Measurements from ENCODE around the gene C17orf50.

C17orf50 gene

DNA sequence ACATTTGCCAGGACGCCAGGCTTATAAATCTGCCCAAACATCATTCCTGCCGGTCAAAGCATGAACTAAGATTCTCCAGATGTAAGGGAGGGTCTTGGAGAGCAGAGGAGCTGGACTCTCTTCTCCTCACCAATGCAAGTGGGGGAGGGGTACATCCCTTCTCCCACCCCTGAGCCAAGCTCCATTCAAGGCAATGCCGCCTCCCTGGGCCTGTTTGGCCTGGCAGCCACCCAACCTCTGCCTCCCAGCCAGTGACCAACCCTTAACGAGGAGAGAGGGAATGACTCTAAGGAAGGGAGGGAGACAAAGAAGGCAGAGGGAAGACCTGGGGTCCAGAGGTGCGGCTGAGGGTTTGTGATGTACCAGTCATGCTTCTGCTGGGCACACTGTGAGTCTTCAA is 13.8 kb downstream of the C17orf50 start:
- TF ChIP-seq, protein P1, sequence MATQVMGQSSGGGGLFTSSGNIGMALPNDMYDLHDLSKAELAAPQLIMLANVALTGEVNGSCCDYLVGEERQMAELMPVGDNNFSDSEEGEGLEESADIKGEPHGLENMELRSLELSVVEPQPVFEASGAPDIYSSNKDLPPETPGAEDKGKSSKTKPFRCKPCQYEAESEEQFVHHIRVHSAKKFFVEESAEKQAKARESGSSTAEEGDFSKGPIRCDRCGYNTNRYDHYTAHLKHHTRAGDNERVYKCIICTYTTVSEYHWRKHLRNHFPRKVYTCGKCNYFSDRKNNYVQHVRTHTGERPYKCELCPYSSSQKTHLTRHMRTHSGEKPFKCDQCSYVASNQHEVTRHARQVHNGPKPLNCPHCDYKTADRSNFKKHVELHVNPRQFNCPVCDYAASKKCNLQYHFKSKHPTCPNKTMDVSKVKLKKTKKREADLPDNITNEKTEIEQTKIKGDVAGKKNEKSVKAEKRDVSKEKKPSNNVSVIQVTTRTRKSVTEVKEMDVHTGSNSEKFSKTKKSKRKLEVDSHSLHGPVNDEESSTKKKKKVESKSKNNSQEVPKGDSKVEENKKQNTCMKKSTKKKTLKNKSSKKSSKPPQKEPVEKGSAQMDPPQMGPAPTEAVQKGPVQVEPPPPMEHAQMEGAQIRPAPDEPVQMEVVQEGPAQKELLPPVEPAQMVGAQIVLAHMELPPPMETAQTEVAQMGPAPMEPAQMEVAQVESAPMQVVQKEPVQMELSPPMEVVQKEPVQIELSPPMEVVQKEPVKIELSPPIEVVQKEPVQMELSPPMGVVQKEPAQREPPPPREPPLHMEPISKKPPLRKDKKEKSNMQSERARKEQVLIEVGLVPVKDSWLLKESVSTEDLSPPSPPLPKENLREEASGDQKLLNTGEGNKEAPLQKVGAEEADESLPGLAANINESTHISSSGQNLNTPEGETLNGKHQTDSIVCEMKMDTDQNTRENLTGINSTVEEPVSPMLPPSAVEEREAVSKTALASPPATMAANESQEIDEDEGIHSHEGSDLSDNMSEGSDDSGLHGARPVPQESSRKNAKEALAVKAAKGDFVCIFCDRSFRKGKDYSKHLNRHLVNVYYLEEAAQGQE (IDR thresholded peaks at IDR 0.05; ENCODE audit: insufficient read depth in 1 of 2, low read depth in 2 of 2, low read length in 2 of 2): no peak
- no peak for TF ChIP-seq POLR2AphosphoS5 (IDR thresholded peaks at IDR 0.05; ENCODE audit: low read depth, low read length)
- TF ChIP-seq TAF1 (IDR thresholded peaks at IDR 0.05; ENCODE audit: borderline replicate concordance, insufficient read depth, low read length): no peak; the same call in 1 of the 2 replicates
- no peak for TF ChIP-seq SIN3A (IDR thresholded peaks at IDR 0.05; ENCODE audit: borderline replicate concordance, insufficient read depth, low read length)
- TF ChIP-seq FOXP2 (optimal IDR thresholded peaks at IDR 0.05; ENCODE audit: borderline replicate concordance, extremely low read depth, extremely low read length, insufficient read depth): no peak

DNA sequence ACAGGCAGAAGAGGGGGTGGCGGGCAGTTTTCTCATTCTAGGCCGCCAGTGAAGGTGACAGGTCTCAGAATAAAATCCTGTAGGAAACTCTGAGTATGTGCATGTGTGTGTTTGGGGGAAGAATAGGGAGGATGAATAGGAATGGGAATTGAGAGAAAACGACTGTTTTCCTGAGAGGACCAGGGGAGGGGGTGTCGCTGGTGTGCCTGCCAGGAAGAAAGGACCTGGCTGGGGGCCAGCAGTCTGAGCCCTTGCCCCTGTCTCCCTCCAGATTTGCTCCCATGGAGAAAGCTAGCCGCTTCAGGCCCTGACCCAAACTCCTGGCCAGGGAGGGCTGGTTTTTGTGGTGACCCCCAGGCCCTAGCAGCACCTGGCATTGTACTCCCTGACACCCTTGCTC is 14.4 kb downstream of the C17orf50 start:
- TF ChIP-seq, protein P1 (IDR thresholded peaks at IDR 0.05; ENCODE audit: insufficient read depth in 1 of 2, low read depth in 2 of 2, low read length in 2 of 2): no peak
- TF ChIP-seq TAF1 (IDR thresholded peaks at IDR 0.05; ENCODE audit: borderline replicate concordance, insufficient read depth, low read length): no peak
- TF ChIP-seq FOXP2 (optimal IDR thresholded peaks at IDR 0.05; ENCODE audit: borderline replicate concordance, extremely low read depth, extremely low read length, insufficient read depth): no peak

DNA sequence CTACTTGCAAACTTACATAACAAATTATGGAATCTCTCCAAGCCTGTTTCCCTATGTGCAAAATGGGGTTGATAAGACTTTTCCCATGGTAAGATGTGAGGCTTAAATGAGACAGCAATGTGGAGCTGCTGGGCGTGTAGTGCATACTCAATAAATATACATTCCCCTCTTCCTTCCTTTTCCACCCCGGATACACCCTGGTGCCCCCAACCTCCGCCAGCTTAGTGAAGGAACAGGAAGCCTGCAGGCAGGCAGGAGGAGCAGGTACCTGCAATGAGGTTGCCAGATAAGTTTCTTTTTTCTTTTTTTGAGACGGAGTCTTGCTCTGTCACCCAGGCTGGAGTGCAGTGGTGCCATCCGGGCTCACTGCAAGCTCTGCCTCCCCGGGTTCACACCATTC is 14.9 kb downstream of the C17orf50 start:
- no peak for TF ChIP-seq POLR2AphosphoS5 (IDR thresholded peaks at IDR 0.05; ENCODE audit: low read depth, low read length)
- TF ChIP-seq, protein P1 (IDR thresholded peaks at IDR 0.05; ENCODE audit: insufficient read depth in 1 of 2, low read depth in 2 of 2, low read length in 2 of 2): no peak
- TF ChIP-seq SIN3A (IDR thresholded peaks at IDR 0.05; ENCODE audit: borderline replicate concordance, insufficient read depth, low read length): no peak
- no peak for TF ChIP-seq TAF1 (IDR thresholded peaks at IDR 0.05; ENCODE audit: borderline replicate concordance, insufficient read depth, low read length)
- no peak for TF ChIP-seq FOXP2 (optimal IDR thresholded peaks at IDR 0.05; ENCODE audit: borderline replicate concordance, extremely low read depth, extremely low read length, insufficient read depth)

DNA sequence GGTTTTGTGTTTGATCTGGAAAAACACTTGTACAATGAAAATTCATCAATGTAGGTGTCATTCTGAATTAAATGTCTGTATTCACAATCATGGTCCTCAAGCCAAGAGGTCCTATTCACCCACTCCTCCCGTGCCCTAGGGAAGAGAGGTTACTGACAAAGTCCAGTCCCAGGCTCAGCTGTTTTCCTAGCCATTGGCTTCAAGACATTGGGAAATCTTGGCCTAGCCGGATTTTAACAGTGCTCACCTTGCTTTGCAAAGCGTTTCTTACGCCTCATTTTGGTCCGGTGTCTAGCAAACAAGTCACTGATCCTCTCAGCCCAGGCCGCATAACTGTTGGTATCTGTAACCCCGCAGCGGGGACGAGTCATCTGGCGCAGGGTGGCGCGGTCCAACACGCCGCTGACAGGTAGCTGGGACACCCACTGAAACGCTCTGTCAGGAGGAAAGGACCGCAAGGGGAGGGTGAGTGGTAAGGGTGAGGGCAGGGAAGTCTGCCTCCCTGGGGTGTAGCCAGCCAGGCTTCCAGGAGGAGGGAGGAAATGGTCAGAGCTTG is 18.0 kb downstream of the C17orf50 start:
- no peak for TF ChIP-seq SIN3A (IDR thresholded peaks at IDR 0.05; ENCODE audit: borderline replicate concordance, insufficient read depth, low read length)
- no peak for TF ChIP-seq POLR2AphosphoS5 (IDR thresholded peaks at IDR 0.05; ENCODE audit: low read depth, low read length)
- TF ChIP-seq FOXP2 (optimal IDR thresholded peaks at IDR 0.05; ENCODE audit: borderline replicate concordance, extremely low read depth, extremely low read length, insufficient read depth): no peak
- TF ChIP-seq TAF1 (IDR thresholded peaks at IDR 0.05; ENCODE audit: borderline replicate concordance, insufficient read depth, low read length): no peak
- TF ChIP-seq, protein P1 (IDR thresholded peaks at IDR 0.05; ENCODE audit: insufficient read depth in 1 of 2, low read depth in 2 of 2, low read length in 2 of 2): no peak

DNA sequence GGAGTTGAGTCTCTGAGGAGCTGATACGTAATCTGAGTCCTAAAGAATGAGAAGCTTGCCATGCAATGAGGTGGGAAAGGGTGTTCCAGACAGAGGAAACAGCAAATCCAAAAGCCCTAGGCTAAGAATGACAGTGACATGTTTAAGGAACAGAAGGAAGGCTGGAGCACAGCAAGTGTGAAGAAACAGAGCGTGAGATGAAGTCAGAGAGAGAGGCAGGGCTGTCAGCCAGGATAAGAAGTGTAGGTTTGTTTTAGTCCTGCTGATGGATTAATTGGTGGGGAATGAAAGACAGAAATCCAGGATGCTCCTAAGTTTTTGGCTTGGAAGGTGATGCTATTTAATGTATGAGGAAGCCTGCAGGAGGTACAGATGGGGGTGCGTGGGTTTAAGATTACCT is 20.3 kb downstream of the C17orf50 start:
- no peak for TF ChIP-seq SIN3A (IDR thresholded peaks at IDR 0.05; ENCODE audit: borderline replicate concordance, insufficient read depth, low read length)
- TF ChIP-seq, protein P1 (IDR thresholded peaks at IDR 0.05; ENCODE audit: insufficient read depth in 1 of 2, low read depth in 2 of 2, low read length in 2 of 2): no peak
- TF ChIP-seq TAF1 (IDR thresholded peaks at IDR 0.05; ENCODE audit: borderline replicate concordance, insufficient read depth, low read length): no peak
- no peak for TF ChIP-seq FOXP2 (optimal IDR thresholded peaks at IDR 0.05; ENCODE audit: borderline replicate concordance, extremely low read depth, extremely low read length, insufficient read depth)
